Measurements from ENCODE around the gene MAPRE3. TPM values are rescaled to one million over a fixed set of nuclear protein-coding genes. Genes with fewer than 3 reads are reported as not detected.

Gene MAPRE3
- total RNA-seq, 2 donors from 2014 or later = 5.0 to 5.8 TPM

GRCh38 chr2:26978061-26978596 lies 7.7 kb downstream of the MAPRE3 start:
- DNase-seq (no peak), ATAC-seq (no peak)
- no peak overlapping the region for H3K27ac Mint-ChIP-seq
- peaks cover 2% of the 10 kb centered on the region for H3K36me3 Mint-ChIP-seq (ENCODE audit: low read depth)
- H3K9me3 ChIP-seq (ENCODE audit: control insufficient read depth, low read length, poor library complexity, severe bottlenecking) = no peaks in the 10 kb centered on the region
- H3K27me3 Mint-ChIP-seq = peaks cover 20% of the 10 kb centered on the region
- no peak overlapping the region for H3K4me3 Mint-ChIP-seq
- peaks cover 10% of the 10 kb centered on the region for H3K4me1 Mint-ChIP-seq

- H3K36me3 Mint-ChIP-seq (ENCODE audit: low read depth) = peaks cover 2% of the 10 kb centered on the region
- no peaks in the 10 kb centered on the region for H3K9me3 ChIP-seq (ENCODE audit: control insufficient read depth, low read length, poor library complexity, severe bottlenecking)
- peaks cover 12% of the 10 kb centered on the region for H3K4me1 Mint-ChIP-seq
- ATAC-seq (no peak), DNase-seq (no peak)
- H3K27me3 Mint-ChIP-seq = peaks cover 20% of the 10 kb centered on the region
- H3K4me3 Mint-ChIP-seq = no peak overlapping the region
- H3K27ac Mint-ChIP-seq = no peak overlapping the region
These were observed 9.3 kb downstream of the MAPRE3 start for GRCh38 chr2:26979741-26980140.

GRCh38 chr2:26980971-26981370 lies 10.5 kb downstream of the MAPRE3 start:
- H3K27me3 Mint-ChIP-seq = peaks cover 13% of the 10 kb centered on the region
- H3K27ac Mint-ChIP-seq = no peak overlapping the region

GRCh38 chr2:26982102-26982742 lies 11.8 kb downstream of the MAPRE3 start:
- peaks cover 4% of the 10 kb centered on the region for H3K36me3 Mint-ChIP-seq (ENCODE audit: low read depth)
- H3K4me3 Mint-ChIP-seq = no peak overlapping the region
- no peak for DNase-seq
- peak; percentile 82 for ATAC-seq
- no peak overlapping the region for H3K27ac Mint-ChIP-seq
- H3K27me3 Mint-ChIP-seq = peaks cover 20% of the 10 kb centered on the region
- H3K4me1 Mint-ChIP-seq = peaks cover 10% of the 10 kb centered on the region
- no peaks in the 10 kb centered on the region for H3K9me3 ChIP-seq (ENCODE audit: control insufficient read depth, low read length, poor library complexity, severe bottlenecking)

More at GRCh38 chr2:26980971-26981370, 10.5 kb downstream of the MAPRE3 start:
- H3K9me3 ChIP-seq (ENCODE audit: control insufficient read depth, low read length, poor library complexity, severe bottlenecking) = no peaks in the 10 kb centered on the region
- no peak for ATAC-seq
- no peak for DNase-seq
- Mint-ChIP-seq H3K4me3 (no peak overlapping the region), H3K36me3 (ENCODE audit: low read depth) (peaks cover 4% of the 10 kb centered on the region), H3K4me1 (peaks cover 10% of the 10 kb centered on the region)

GRCh38 chr2:26983746-26984145 lies 13.3 kb downstream of the MAPRE3 start:
- H3K36me3 Mint-ChIP-seq (ENCODE audit: low read depth) = peaks cover 4% of the 10 kb centered on the region
- ATAC-seq = no peak
- no peak overlapping the region for H3K4me3 Mint-ChIP-seq
- no peak overlapping the region for H3K27ac Mint-ChIP-seq
- peaks cover 13% of the 10 kb centered on the region for H3K27me3 Mint-ChIP-seq
- no peak for DNase-seq
- H3K9me3 ChIP-seq (ENCODE audit: control insufficient read depth, low read length, poor library complexity, severe bottlenecking) = no peaks in the 10 kb centered on the region
- peaks cover 7% of the 10 kb centered on the region for H3K4me1 Mint-ChIP-seq

- DNase-seq = no peak
- Mint-ChIP-seq H3K27me3 (peaks cover 7% of the 10 kb centered on the region), H3K4me3 (no peak overlapping the region), H3K36me3 (ENCODE audit: low read depth) (peaks cover 4% of the 10 kb centered on the region), H3K4me1 (peaks cover 8% of the 10 kb centered on the region), H3K27ac (no peak overlapping the region)
- no peak for ATAC-seq
- no peaks in the 10 kb centered on the region for H3K9me3 ChIP-seq (ENCODE audit: control insufficient read depth, low read length, poor library complexity, severe bottlenecking)
These were observed 15.4 kb downstream of the MAPRE3 start for GRCh38 chr2:26985807-26986206.

GRCh38 chr2:26986576-26986975 lies 16.1 kb downstream of the MAPRE3 start:
- no peak for ATAC-seq
- no peak for DNase-seq
- H3K27me3 Mint-ChIP-seq = peaks cover 7% of the 10 kb centered on the region
- H3K36me3 Mint-ChIP-seq (ENCODE audit: low read depth) = peaks cover 2% of the 10 kb centered on the region
- no peaks in the 10 kb centered on the region for H3K9me3 ChIP-seq (ENCODE audit: control insufficient read depth, low read length, poor library complexity, severe bottlenecking)
- H3K4me1 Mint-ChIP-seq = peaks cover 6% of the 10 kb centered on the region
- H3K4me3 Mint-ChIP-seq = no peak overlapping the region
- H3K27ac Mint-ChIP-seq = no peak overlapping the region

- H3K27ac Mint-ChIP-seq = no peak overlapping the region
- peaks cover 4% of the 10 kb centered on the region for H3K36me3 Mint-ChIP-seq (ENCODE audit: low read depth)
- H3K27me3 Mint-ChIP-seq = peaks cover 7% of the 10 kb centered on the region
- no peak overlapping the region for H3K4me3 Mint-ChIP-seq
- peaks cover 4% of the 10 kb centered on the region for H3K4me1 Mint-ChIP-seq
- H3K9me3 ChIP-seq (ENCODE audit: control insufficient read depth, low read length, poor library complexity, severe bottlenecking) = no peaks in the 10 kb centered on the region
- DNase-seq = no peak
- ATAC-seq = no peak
These were observed 17.8 kb downstream of the MAPRE3 start for GRCh38 chr2:26988058-26988860.

- no peak overlapping the region for H3K27ac Mint-ChIP-seq
- H3K9me3 ChIP-seq (ENCODE audit: control insufficient read depth, low read length, poor library complexity, severe bottlenecking) = no peaks in the 10 kb centered on the region
- peaks cover 4% of the 10 kb centered on the region for H3K36me3 Mint-ChIP-seq (ENCODE audit: low read depth)
- H3K27me3 Mint-ChIP-seq = peaks cover 7% of the 10 kb centered on the region
- ATAC-seq = no peak
- no peak for DNase-seq
- H3K4me1 Mint-ChIP-seq = peaks cover 4% of the 10 kb centered on the region
- peak overlapping the region; percentile 47 for H3K4me3 Mint-ChIP-seq
These were observed 18.7 kb downstream of the MAPRE3 start for GRCh38 chr2:26989156-26989555.

- Mint-ChIP-seq H3K27ac (no peak overlapping the region), H3K36me3 (ENCODE audit: low read depth) (peaks cover 2% of the 10 kb centered on the region), H3K27me3 (no peaks in the 10 kb centered on the region), H3K4me1 (peaks cover 2% of the 10 kb centered on the region), H3K4me3 (no peak overlapping the region)
- no peak for ATAC-seq
- H3K9me3 ChIP-seq (ENCODE audit: control insufficient read depth, low read length, poor library complexity, severe bottlenecking) = no peaks in the 10 kb centered on the region
- no peak for DNase-seq
These were observed 21.3 kb downstream of the MAPRE3 start for GRCh38 chr2:26991717-26992116.

- ATAC-seq = no peak
- no peak for DNase-seq
- peaks cover 2% of the 10 kb centered on the region for H3K4me1 Mint-ChIP-seq
- no peaks in the 10 kb centered on the region for H3K27me3 Mint-ChIP-seq
- H3K4me3 Mint-ChIP-seq = no peak overlapping the region
- H3K9me3 ChIP-seq (ENCODE audit: control insufficient read depth, low read length, poor library complexity, severe bottlenecking) = no peaks in the 10 kb centered on the region
- H3K27ac Mint-ChIP-seq = no peak overlapping the region
- H3K36me3 Mint-ChIP-seq (ENCODE audit: low read depth) = peaks cover 2% of the 10 kb centered on the region
These were observed 23.3 kb downstream of the MAPRE3 start for GRCh38 chr2:26993768-26994167.

- no peaks in the 10 kb centered on the region for H3K9me3 ChIP-seq (ENCODE audit: control insufficient read depth, low read length, poor library complexity, severe bottlenecking)
- H3K27me3 Mint-ChIP-seq = no peaks in the 10 kb centered on the region
- H3K27ac Mint-ChIP-seq = no peak overlapping the region
- DNase-seq (no peak), ATAC-seq (no peak)
- no peak overlapping the region for H3K4me3 Mint-ChIP-seq
- H3K4me1 Mint-ChIP-seq = peaks cover 2% of the 10 kb centered on the region
- peaks cover 7% of the 10 kb centered on the region for H3K36me3 Mint-ChIP-seq (ENCODE audit: low read depth)
These were observed 24.5 kb downstream of the MAPRE3 start for GRCh38 chr2:26994983-26995382.

GRCh38 chr2:26997394-26997793 lies 27.0 kb downstream of the MAPRE3 start:
- ATAC-seq (no peak), DNase-seq (no peak)
- Mint-ChIP-seq H3K36me3 (ENCODE audit: low read depth) (peaks cover 5% of the 10 kb centered on the region), H3K4me3 (no peak overlapping the region), H3K4me1 (no peaks in the 10 kb centered on the region), H3K27ac (no peak overlapping the region), H3K27me3 (no peaks in the 10 kb centered on the region)
- H3K9me3 ChIP-seq (ENCODE audit: control insufficient read depth, low read length, poor library complexity, severe bottlenecking) = no peaks in the 10 kb centered on the region

All from T-helper 17 cell (primary cell).